ENCODE measurements around the gene MPO.

- TF ChIP-seq CTCF (IDR thresholded peaks at IDR 0.05) (no peak), POLR2A (IDR thresholded peaks at IDR 0.05) (no peak)
Observed at GRCh38 chr17:58268774-58269556, 11.8 kb downstream of the MPO start.
